PFSK-1 (cell line): ENCODE measurements around the gene MATCAP1.

ENCODE experiments used
- FOXP2 ChIP-seq: optimal IDR thresholded peaks from 2 replicates; pipeline ENCODE3; 2011; ENCODE audit warnings: borderline replicate concordance, control low read depth, inconsistent platforms; ENCODE audit not compliant: insufficient read depth; ENCODE audit errors: extremely low read length, extremely low read depth
- POLR2AphosphoS5 ChIP-seq: IDR thresholded peaks from 2 replicates; pipeline ENCODE4 v1.6.1; 2012; ENCODE audit warnings: low read depth, mild to moderate bottlenecking, control low read depth, low read length, moderate library complexity
- REST ChIP-seq, 2 experiments: IDR thresholded peaks; 2 replicates each; pipeline versions ENCODE4 v1.6.1 to v1.8.0; 2011 to 2012; ENCODE audit warnings: low read depth in 2 of 2, low read length in 2 of 2, control low read depth in 1 of 2, inconsistent platforms in 1 of 2, mild to moderate bottlenecking in 1 of 2, moderate library complexity in 1 of 2; ENCODE audit not compliant: insufficient read depth in 1 of 2
- SIN3A ChIP-seq: IDR thresholded peaks from 2 replicates; pipeline ENCODE4 v1.6.1; 2012; ENCODE audit warnings: mild to moderate bottlenecking, low read length, moderate library complexity, borderline replicate concordance; ENCODE audit not compliant: insufficient read depth
- TAF1 ChIP-seq: IDR thresholded peaks from 2 replicates; pipeline ENCODE4 v1.6.1; 2012; ENCODE audit warnings: low read length, control low read depth, borderline replicate concordance; ENCODE audit not compliant: insufficient read depth

DNA sequence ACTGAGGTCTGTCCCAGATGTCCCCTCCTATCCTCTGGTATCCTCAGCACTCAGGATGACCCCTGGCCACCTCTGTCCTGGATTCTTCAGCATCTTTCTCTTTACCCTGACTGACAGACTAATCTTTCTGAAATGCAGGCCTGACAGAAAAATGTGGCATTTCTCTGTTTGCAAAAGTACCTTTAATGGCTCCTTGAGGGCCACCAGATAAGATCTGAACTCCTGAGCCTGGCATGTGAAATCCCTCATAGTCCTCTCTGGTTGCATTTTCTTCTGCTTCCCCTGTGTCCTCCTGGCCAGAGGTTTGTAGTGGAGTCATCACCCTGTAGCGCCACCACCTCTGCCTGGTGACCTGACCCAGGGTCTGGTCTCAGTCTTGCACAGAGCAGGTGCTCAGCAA is 13.1 kb upstream of the MATCAP1 start:
- no peak for TF ChIP-seq SIN3A
- TF ChIP-seq TAF1, result no peak
- TF ChIP-seq POLR2AphosphoS5, result no peak
- no peak for TF ChIP-seq REST (IDR thresholded peaks at IDR 0.05; ENCODE audit: insufficient read depth in 1 of 2, low read depth in 2 of 2, low read length in 2 of 2)
- TF ChIP-seq FOXP2, result no peak
